Lower lobe of right lung (tissue), 2 donors: ENCODE measurements around the gene RGS7. TPM values are rescaled to one million over a fixed set of nuclear protein-coding genes. Genes with fewer than 3 reads are reported as not detected.

Source experiments
- ATAC-seq, 2 donors: fragments of 200-7000 bp; cut with Tn5 transposase; one replicate each; pipeline ENCODE4 v1.9.1; 2020 to 2022; ENCODE audit warnings: mild to moderate bottlenecking in 2 of 2, moderate library complexity in 2 of 2
- DNase-seq: peaks from one replicate; pipeline ENCODE4 v3.0.0-alpha.2; 2020
- H3K27ac ChIP-seq: fragments of 200-600 bp; one replicate; pipeline ENCODE4 v1.8.0; 2022
- H3K27me3 ChIP-seq: fragments of 200-600 bp; one replicate; pipeline ENCODE4 v1.8.0; 2022; ENCODE audit warnings: low read depth
- H3K36me3 ChIP-seq: fragments of 200-600 bp; one replicate; pipeline ENCODE4 v1.8.0; 2022; ENCODE audit warnings: mild to moderate bottlenecking
- H3K4me1 ChIP-seq: fragments of 200-600 bp; one replicate; pipeline ENCODE4 v1.8.0; 2022
- H3K4me3 ChIP-seq: fragments of 200-600 bp; one replicate; pipeline ENCODE4 v1.8.0; 2022; ENCODE audit warnings: mild to moderate bottlenecking
- H3K9me3 ChIP-seq: fragments of 200-600 bp; one replicate; pipeline ENCODE4 v1.8.0; 2022
- intact Hi-C: fragments of 100-400 bp; cut with DNase I; formaldehyde crosslinking; loops from one replicate; pipeline ENCODE4 v1.11.0; 2022
- total RNA-seq: library from RNA; stranded (reverse); fragmentation: NEBNext Ultra II Directional; extraction: Animal tissue kit (Norgen Biotek cat#: 25700); gene quantifications from one replicate; pipeline ENCODE4 v1.2.1, GENCODE V29; 2021
- TF ChIP-seq, protein P1 (sequence below): fragments of 200-600 bp; IDR thresholded peaks from one replicate; pipeline ENCODE4 v1.8.0; 2022; ENCODE audit warnings: antibody characterized with exemption, mild to moderate bottlenecking
- donor health status: DM: no; HTN: yes; CAD: no; lungs with severe emphysema.

Gene RGS7
- total RNA-seq, 1 donor from 2014 or later, result 0.21 TPM

DNA sequence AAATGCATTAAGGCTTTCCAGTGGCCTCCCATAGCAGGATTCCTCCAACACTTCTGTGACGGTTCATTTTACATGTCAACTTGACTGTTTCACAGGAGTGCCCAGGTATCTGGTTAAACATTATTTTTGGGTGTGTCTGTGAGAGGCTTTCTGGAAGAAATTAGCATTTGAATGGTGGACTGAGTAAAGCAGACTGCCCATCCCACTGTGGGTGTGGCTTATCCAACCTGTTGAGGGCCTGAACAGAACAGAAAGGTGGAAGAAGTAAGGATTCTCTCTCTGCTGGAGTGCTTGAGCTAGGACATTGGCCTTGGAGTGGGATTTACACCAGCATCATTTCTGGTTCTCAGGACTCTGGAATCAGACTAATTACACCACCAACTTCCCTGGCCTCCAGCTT, 85.6 kb downstream of the RGS7 start:
- intact Hi-C loops, result no loop called here
- H3K4me3 ChIP-seq, result no peak overlapping the region
- H3K27ac ChIP-seq, result no peak overlapping the region
- ATAC-seq (peak; percentile 57 to 74), DNase-seq (no peak)
- TF ChIP-seq, protein P1, sequence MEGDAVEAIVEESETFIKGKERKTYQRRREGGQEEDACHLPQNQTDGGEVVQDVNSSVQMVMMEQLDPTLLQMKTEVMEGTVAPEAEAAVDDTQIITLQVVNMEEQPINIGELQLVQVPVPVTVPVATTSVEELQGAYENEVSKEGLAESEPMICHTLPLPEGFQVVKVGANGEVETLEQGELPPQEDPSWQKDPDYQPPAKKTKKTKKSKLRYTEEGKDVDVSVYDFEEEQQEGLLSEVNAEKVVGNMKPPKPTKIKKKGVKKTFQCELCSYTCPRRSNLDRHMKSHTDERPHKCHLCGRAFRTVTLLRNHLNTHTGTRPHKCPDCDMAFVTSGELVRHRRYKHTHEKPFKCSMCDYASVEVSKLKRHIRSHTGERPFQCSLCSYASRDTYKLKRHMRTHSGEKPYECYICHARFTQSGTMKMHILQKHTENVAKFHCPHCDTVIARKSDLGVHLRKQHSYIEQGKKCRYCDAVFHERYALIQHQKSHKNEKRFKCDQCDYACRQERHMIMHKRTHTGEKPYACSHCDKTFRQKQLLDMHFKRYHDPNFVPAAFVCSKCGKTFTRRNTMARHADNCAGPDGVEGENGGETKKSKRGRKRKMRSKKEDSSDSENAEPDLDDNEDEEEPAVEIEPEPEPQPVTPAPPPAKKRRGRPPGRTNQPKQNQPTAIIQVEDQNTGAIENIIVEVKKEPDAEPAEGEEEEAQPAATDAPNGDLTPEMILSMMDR, result no peak
- H3K36me3 ChIP-seq, result no peaks in the 10 kb centered on the region
- H3K4me1 ChIP-seq, result no peaks in the 10 kb centered on the region
- peaks cover 9% of the 10 kb centered on the region for H3K9me3 ChIP-seq
- no peaks in the 10 kb centered on the region for H3K27me3 ChIP-seq

DNA sequence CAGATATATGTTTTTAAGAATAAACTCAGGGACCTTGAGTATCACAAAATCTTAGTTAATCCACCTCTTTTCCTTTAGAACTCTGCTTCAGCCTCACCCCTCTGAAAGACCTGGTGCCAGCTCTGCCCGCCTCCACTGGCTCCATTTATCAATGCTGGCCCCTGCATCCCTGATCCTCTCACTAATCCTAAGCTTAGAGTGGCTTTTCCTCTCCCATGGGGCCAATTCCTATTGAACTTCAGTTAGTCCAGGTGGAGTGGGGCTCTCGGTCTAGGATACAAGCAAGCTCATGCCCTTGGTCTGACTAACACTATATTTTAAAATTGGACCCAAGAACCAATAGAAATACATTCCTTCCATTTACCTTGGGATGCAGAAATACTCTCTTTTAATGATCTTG, 87.0 kb downstream of the RGS7 start:
- TF ChIP-seq, protein P1, result no peak
- ATAC-seq (no peak), DNase-seq (no peak)
- no peaks in the 10 kb centered on the region for H3K4me1 ChIP-seq
- H3K36me3 ChIP-seq, result no peaks in the 10 kb centered on the region
- no peaks in the 10 kb centered on the region for H3K27me3 ChIP-seq
- no peak overlapping the region for H3K4me3 ChIP-seq
- H3K27ac ChIP-seq, result no peak overlapping the region
- peaks cover 9% of the 10 kb centered on the region for H3K9me3 ChIP-seq
- intact Hi-C loops, result no loop called here

DNA sequence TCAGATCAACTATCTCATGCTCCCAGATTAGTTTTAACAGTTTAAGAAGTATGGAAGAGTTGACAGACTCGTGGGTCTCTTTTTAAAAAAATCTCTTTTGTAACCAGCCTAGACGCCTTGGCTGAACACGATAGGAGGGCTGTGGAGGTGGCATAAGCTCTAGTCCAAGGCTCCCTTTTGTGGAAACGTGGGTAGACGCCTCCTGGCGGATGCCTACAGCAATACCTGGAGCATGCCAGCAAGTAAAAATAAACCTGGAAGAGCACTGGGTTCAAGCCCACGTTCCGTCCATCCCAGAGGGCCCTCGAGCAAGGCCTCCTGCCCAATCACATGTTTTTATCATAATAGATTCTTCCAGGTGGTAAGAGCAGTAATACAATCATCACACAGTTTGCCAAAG, 87.9 kb downstream of the RGS7 start:
- intact Hi-C loops, result no loop called here
- ATAC-seq, result no peak
- Histone ChIP-seq H3K4me1 (no peaks in the 10 kb centered on the region), H3K27me3 (no peaks in the 10 kb centered on the region), H3K9me3 (peaks cover 9% of the 10 kb centered on the region), H3K4me3 (no peak overlapping the region), H3K36me3 (no peaks in the 10 kb centered on the region), H3K27ac (no peak overlapping the region)
- DNase-seq, result no peak
- TF ChIP-seq, protein P1, result no peak

DNA sequence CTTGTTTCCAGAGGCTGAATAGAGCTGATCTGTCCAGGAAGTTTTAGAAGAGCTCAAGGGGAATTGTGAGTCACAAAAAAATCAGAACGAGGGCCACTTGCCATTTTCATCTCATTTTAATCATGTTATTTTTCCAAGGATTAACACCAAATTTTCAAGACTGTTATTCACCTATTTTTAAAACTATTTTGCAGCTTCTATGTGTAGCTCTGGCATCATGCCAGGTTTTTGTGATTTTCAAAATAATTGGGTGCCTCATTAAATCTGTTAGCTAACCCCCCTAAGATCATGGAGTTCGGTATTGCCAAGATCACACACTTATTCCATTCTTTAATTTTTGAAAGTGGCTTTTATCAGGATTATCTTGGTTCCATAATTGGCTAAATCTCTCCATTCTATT, 90.9 kb downstream of the RGS7 start:
- TF ChIP-seq, protein P1, result no peak
- Histone ChIP-seq H3K27ac (no peak overlapping the region), H3K4me1 (no peaks in the 10 kb centered on the region), H3K9me3 (no peaks in the 10 kb centered on the region), H3K27me3 (no peaks in the 10 kb centered on the region), H3K4me3 (no peak overlapping the region), H3K36me3 (no peaks in the 10 kb centered on the region)
- no peak for DNase-seq
- no peak for ATAC-seq
- intact Hi-C loops, result no loop called here

DNA sequence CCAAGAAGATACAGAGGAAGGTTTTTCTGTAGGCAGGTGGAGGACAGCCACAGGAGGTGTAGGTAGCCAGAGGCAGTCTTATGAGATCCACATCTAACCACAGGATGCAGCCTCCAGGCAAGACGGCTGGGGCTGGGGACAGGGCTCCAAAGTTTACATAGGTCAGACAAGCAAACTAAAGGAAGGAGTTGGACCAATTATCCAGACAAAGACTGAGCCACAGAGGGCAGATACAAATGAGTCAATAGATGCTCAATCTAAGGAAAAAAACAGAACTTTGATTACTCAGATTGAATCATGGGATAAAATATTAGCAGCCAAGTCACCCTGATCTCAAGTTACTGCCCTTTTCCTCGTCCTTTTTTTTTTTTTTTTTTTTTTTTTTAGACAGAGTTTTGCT, 91.6 kb downstream of the RGS7 start:
- TF ChIP-seq, protein P1, result no peak
- Histone ChIP-seq H3K27ac (no peak overlapping the region), H3K9me3 (no peaks in the 10 kb centered on the region), H3K4me3 (no peak overlapping the region), H3K36me3 (no peaks in the 10 kb centered on the region), H3K4me1 (no peaks in the 10 kb centered on the region), H3K27me3 (no peaks in the 10 kb centered on the region)
- intact Hi-C loops, result no loop called here
- DNase-seq (no peak), ATAC-seq (no peak)

DNA sequence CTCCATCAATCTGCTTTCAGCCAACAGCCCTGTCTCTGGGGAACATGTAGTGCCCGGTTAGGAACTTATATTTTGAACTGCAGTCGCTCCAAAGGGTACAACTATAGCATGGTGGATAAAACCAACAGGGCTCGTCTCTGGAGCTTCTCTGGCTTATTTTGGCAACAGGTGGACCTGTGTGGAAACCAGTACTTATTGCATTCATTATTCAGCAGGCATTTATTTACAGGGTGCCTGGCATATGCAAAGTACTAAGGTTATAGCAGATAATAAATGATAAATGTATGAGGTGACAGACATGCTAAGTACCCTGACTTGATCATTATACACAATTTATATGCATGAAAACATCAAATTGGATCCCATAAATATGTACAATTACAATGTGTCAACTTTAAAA, 93.7 kb downstream of the RGS7 start:
- Histone ChIP-seq H3K9me3 (no peaks in the 10 kb centered on the region), H3K27ac (no peak overlapping the region), H3K4me3 (no peak overlapping the region), H3K36me3 (no peaks in the 10 kb centered on the region), H3K4me1 (no peaks in the 10 kb centered on the region), H3K27me3 (no peaks in the 10 kb centered on the region)
- no peak for DNase-seq
- intact Hi-C loops, result no loop called here
- ATAC-seq, result no peak
- TF ChIP-seq, protein P1, result no peak
